ENCODE data around the gene TMEM54. TPM values are rescaled to one million over a fixed set of nuclear protein-coding genes. Genes with fewer than 3 reads are reported as not detected.

Gene TMEM54
- total RNA-seq, 4 donors from 2014 or later, result 228 to 892 (median 538) TPM

GRCh38 chr1:32877211-32878110 lies 23.7 kb downstream of the TMEM54 start:
- no peak overlapping the region for H3K4me3 ChIP-seq
- no peak for DNase-seq
- H3K27me3 ChIP-seq, result no peaks in the 10 kb centered on the region
- no peak for TF ChIP-seq POLR2A (IDR thresholded peaks at IDR 0.05)
- no peak overlapping the region for H3K27ac ChIP-seq
- no peaks in the 10 kb centered on the region for H3K36me3 ChIP-seq
- no peaks in the 10 kb centered on the region for H3K9me3 ChIP-seq
- H3K4me1 ChIP-seq, result peaks cover 0 to 8% (median under 1%) of the 10 kb centered on the region in 4 donors

GRCh38 chr1:32876341-32877210 lies 24.6 kb downstream of the TMEM54 start:
- Histone ChIP-seq H3K27me3 (peaks cover 0 to 5% of the 10 kb centered on the region in 2 donors), H3K9me3 (no peaks in the 10 kb centered on the region), H3K27ac (no peak overlapping the region), H3K4me3 (no peak overlapping the region), H3K36me3 (no peaks in the 10 kb centered on the region), H3K4me1 (peaks cover 0 to 12% (median 3%) of the 10 kb centered on the region in 4 donors)
- peak; percentile 33 to 82 (median 80) for DNase-seq
- TF ChIP-seq POLR2A (IDR thresholded peaks at IDR 0.05) (no peak), CTCF (IDR thresholded peaks at IDR 0.05) (peak; percentile 39 to 89 (median 82))

- no peak overlapping the region for H3K4me3 ChIP-seq
- no peaks in the 10 kb centered on the region for H3K36me3 ChIP-seq
- DNase-seq, result no peak
- H3K9me3 ChIP-seq, result no peaks in the 10 kb centered on the region
- H3K27ac ChIP-seq, result no peak overlapping the region
- no peak for TF ChIP-seq POLR2A (IDR thresholded peaks at IDR 0.05)
- TF ChIP-seq CTCF (IDR thresholded peaks at IDR 0.05), result no peak
- peaks cover 0 to 9% of the 10 kb centered on the region in 2 donors for H3K27me3 ChIP-seq
- peaks cover 0 to 15% (median 3%) of the 10 kb centered on the region in 4 donors for H3K4me1 ChIP-seq
These were observed 26.1 kb downstream of the TMEM54 start for GRCh38 chr1:32874860-32875752.

DNA sequence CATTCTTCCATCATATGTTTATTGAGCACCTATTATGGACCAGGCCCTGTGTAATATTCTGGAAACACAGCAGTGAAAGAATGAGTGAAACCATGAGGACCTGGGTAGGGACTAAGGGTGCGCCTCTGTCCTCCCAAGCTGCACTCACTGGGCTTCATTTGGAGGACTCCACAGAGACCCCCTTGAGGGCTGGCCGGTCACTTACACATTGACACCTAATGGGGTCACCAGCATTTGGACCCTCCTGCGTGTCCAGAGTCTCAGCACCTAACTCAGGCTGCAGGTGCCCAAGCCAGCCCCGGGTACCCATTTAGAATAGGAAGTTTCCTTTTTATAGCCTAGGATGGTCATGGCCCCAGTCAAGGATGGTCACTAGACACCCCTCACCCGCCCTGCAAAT lies 27.7 kb downstream of the TMEM54 start:
- DNase-seq, result no peak
- Histone ChIP-seq H3K4me1 (peaks cover 0 to 19% (median 3%) of the 10 kb centered on the region in 4 donors), H3K36me3 (no peaks in the 10 kb centered on the region), H3K4me3 (no peak overlapping the region), H3K9me3 (no peaks in the 10 kb centered on the region), H3K27me3 (peaks cover 0 to 9% of the 10 kb centered on the region in 2 donors), H3K27ac (no peak overlapping the region)
- TF ChIP-seq POLR2A (IDR thresholded peaks at IDR 0.05) (no peak), CTCF (IDR thresholded peaks at IDR 0.05) (no peak)

- TF ChIP-seq CTCF (IDR thresholded peaks at IDR 0.05) (no peak), POLR2A (IDR thresholded peaks at IDR 0.05) (no peak)
- Histone ChIP-seq H3K27ac (no peak overlapping the region), H3K4me3 (no peak overlapping the region)
These were observed 29.1 kb downstream of the TMEM54 start for GRCh38 chr1:32872192-32872460.

More at GRCh38 chr1:32872192-32872460, 29.1 kb downstream of the TMEM54 start:
- no peak for DNase-seq
- Histone ChIP-seq H3K27me3 (peaks cover 0 to 9% of the 10 kb centered on the region in 2 donors), H3K4me1 (peaks cover 0 to 19% (median 3%) of the 10 kb centered on the region in 4 donors), H3K9me3 (no peaks in the 10 kb centered on the region), H3K36me3 (no peaks in the 10 kb centered on the region)
